ENCODE results near the gene UIMC1. TPM values are rescaled to one million over a fixed set of nuclear protein-coding genes. Genes with fewer than 3 reads are reported as not detected.
"Not testable (repeated sequence)": the region's sequence is repeated elsewhere in the genome, so short reads cannot be mapped to it uniquely, and the experiment has no call there.

Gene UIMC1
- 10 to 100 TPM; 40.2 to 96.1 (median 53.5) TPM for total RNA-seq
- 10 to 100 TPM; 18.0 to 22.3 (median 18.0) TPM for polyA plus RNA-seq

DNA sequence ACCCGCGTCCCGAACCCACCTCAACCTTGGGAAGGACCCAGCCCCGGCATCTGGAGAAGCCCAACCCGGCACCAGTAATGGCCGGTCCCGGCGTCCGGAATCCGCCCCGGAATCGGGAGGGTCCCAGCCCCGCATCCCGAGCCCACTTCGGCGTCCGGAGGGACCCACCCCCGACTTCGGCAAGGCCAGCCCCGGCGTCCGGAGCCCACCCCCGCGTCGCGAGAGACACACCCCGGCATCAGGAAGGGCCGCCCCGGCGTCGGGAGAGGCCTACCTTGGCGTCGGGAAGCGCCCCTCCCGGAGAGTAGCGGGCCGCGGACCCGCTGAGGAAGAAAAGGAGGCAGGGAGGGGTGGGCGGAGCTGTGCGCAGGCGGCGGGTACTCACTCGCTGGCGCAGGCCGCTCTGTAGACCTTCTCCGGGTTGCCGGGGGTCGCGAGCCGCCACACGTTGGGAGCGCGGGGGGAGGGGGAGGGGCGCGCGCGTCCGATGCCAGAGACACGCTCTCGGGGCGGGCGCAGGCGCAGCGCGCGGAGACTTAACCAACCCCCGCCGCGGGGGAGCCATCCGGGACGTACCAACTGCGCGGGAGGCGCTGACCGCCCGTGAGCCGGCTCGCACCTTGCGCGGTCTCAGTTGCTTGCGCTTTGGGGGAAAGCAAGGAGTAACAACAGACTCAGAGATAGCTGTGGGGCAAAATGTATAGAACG, at the start of gene UIMC1:
TSS of gene UIMC1 (minus strand) at position 515 of the 708 bp plus-strand sequence. CDS start 24,164 bp downstream, outside the sequence.
- DNase-seq: peak; percentile 95
- Histone ChIP-seq H3K9me3 (no peaks in the 10 kb centered on the region), H3K27ac (peak within 1 kb of the TSS; percentile 94 to 98 (median 98)), H3K27me3 (no peaks in the 10 kb centered on the region), H3K4me3 (peak within 1 kb of the TSS; percentile 86 to 96 (median 92)), H3K36me3 (no peaks in the 10 kb centered on the region), H3K4me1 (peaks cover 0 to 26% (median 19%) of the 10 kb centered on the region in 4 donors)
- intact Hi-C loops (cut with DNase I): no loop called here
- whole genome bisulfite sequencing, 2 donors: 0 to 1% methylated on average over 83 of the region's 83 CpGs
- TF ChIP-seq POLR2AphosphoS5 (IDR thresholded peaks at IDR 0.05) (peak; percentile 28 to 64 (median 61)), POLR2A (IDR thresholded peaks at IDR 0.05) (peak in 1 of 2 donors; percentile 31), EP300 (IDR thresholded peaks at IDR 0.05) (no peak)
- TF ChIP-seq, protein P1, sequence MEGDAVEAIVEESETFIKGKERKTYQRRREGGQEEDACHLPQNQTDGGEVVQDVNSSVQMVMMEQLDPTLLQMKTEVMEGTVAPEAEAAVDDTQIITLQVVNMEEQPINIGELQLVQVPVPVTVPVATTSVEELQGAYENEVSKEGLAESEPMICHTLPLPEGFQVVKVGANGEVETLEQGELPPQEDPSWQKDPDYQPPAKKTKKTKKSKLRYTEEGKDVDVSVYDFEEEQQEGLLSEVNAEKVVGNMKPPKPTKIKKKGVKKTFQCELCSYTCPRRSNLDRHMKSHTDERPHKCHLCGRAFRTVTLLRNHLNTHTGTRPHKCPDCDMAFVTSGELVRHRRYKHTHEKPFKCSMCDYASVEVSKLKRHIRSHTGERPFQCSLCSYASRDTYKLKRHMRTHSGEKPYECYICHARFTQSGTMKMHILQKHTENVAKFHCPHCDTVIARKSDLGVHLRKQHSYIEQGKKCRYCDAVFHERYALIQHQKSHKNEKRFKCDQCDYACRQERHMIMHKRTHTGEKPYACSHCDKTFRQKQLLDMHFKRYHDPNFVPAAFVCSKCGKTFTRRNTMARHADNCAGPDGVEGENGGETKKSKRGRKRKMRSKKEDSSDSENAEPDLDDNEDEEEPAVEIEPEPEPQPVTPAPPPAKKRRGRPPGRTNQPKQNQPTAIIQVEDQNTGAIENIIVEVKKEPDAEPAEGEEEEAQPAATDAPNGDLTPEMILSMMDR (IDR thresholded peaks at IDR 0.05): no peak

DNA sequence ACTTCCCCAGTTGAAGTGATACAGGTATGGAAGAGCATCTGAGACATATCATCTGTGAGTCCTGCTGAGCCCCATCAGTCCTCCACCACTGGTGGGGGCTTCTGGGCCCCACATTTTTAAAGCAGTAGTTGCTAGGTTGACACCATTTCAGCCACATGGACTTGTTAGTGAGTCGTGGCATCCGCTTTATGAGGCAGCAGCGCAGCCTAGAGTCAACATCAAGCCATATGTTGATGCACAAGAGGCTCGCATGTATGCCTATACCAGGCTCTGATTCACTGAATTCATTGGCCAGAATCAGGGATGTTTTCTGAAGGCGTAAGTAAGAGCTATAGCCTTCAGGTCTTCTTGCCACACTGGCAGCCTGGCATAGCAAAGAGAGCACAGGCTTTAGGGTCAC, 42.7 kb upstream of the UIMC1 start:
- no peaks in the 10 kb centered on the region for H3K4me1 ChIP-seq
- TF ChIP-seq EP300 (IDR thresholded peaks at IDR 0.05) (no peak), POLR2AphosphoS5 (IDR thresholded peaks at IDR 0.05) (no peak)
- TF ChIP-seq, protein P1 (IDR thresholded peaks at IDR 0.05): no peak
- no peaks in the 10 kb centered on the region for H3K27me3 ChIP-seq
- no peaks in the 10 kb centered on the region for H3K9me3 ChIP-seq
- no peak overlapping the region for H3K27ac ChIP-seq
- peaks cover 10 to 89% (median 22%) of the 10 kb centered on the region in 4 donors for H3K36me3 ChIP-seq
- WGBS, 2 donors: 90 to 92% methylated on average over 5 of the region's 5 CpGs
- no peak overlapping the region for H3K4me3 ChIP-seq
- intact Hi-C loops (cut with DNase I): no loop called here
- no peak for DNase-seq

DNA sequence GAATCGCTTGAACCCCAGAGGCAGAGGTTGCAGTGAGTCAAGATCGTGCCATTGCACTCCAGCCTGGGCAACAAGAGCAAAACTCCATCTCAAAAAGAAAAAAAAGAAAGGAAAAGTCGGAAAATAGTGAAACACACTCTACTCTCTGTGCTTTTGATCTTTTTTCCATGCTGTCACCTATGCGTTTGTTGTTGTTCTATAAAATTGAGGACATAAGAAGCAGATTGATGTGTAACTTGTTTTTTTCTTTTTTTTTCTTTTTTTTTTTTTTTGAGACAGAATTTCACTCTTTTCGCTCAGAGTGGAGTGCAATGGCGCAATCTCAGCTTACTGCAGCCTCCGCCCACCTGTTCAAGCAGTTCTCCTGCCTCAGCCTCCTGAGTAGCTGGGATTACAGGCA, 42.0 kb upstream of the UIMC1 start:
- intact Hi-C loops (cut with DNase I); DNase-seq; H3K27ac ChIP-seq; H3K27me3 ChIP-seq; H3K4me1 ChIP-seq; H3K4me3 ChIP-seq; H3K9me3 ChIP-seq: not testable (repeated sequence)
- peaks cover 10 to 89% (median 26%) of the 10 kb centered on the region in 4 donors for H3K36me3 ChIP-seq
- 95 to 97% methylated on average over 7 of the region's 7 CpGs for WGBS, 2 donors

DNA sequence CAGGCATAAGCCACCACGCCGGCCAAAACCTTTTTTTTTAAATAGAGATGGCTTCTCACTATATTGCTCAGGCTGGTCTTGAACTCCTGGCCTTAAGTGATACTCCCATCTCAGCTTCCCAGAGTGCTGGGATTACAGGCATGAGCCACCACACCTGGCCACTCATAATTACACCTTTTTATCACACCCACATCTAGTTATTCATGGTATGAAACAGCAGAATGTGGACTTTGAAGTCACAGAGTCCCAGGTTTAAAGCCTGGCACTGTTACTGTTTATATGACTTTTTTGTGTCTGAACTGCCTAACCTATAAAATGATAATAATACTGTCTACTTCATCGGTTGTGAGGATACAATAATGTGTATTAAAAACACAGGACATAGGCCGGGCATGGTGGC, 39.1 kb upstream of the UIMC1 start:
- TF ChIP-seq POLR2AphosphoS5 (IDR thresholded peaks at IDR 0.05) (no peak), POLR2A (IDR thresholded peaks at IDR 0.05) (no peak), EP300 (IDR thresholded peaks at IDR 0.05) (no peak)
- TF ChIP-seq, protein P1 (IDR thresholded peaks at IDR 0.05): no peak
- Histone ChIP-seq H3K36me3 (peaks cover 3 to 83% (median 34%) of the 10 kb centered on the region in 4 donors), H3K27me3 (no peaks in the 10 kb centered on the region), H3K4me1 (peaks cover 0 to 9% (median 8%) of the 10 kb centered on the region in 4 donors), H3K9me3 (no peaks in the 10 kb centered on the region), H3K4me3 (no peak overlapping the region), H3K27ac (no peak overlapping the region)
- 53 to 83% methylated on average over 4 of the region's 4 CpGs for WGBS, 2 donors
- no peak for DNase-seq
- intact Hi-C loops (cut with DNase I): no loop called here

DNA sequence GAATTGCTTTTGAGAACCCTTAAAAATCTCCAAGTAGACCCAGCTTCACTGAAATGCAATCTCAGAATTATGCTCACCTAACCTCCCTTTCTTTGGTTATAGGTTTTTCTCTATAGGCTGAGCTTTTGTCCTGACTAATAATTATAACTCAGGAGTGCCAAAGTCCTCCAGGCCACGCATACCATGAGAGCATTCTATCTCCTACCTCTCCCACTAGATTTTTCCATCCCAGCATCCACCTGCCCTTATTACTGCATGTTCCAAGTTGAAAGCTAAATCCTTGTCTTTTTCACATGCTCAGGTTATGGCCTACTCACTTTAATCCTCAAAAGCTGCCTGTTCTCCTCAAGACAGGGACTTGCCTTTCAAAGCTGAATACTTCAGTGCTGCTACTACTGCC, 38.1 kb upstream of the UIMC1 start:
- 84 to 87% methylated on average over 1 of the region's 1 CpG for WGBS, 2 donors
- no peak overlapping the region for H3K27ac ChIP-seq
- TF ChIP-seq POLR2AphosphoS5 (IDR thresholded peaks at IDR 0.05) (no peak), EP300 (IDR thresholded peaks at IDR 0.05) (no peak), POLR2A (IDR thresholded peaks at IDR 0.05) (no peak)
- TF ChIP-seq, protein P1 (IDR thresholded peaks at IDR 0.05): no peak
- H3K4me3 ChIP-seq: no peak overlapping the region
- no peaks in the 10 kb centered on the region for H3K27me3 ChIP-seq
- peaks cover 0 to 15% (median 11%) of the 10 kb centered on the region in 4 donors for H3K4me1 ChIP-seq
- no peaks in the 10 kb centered on the region for H3K9me3 ChIP-seq
- peaks cover 0 to 73% (median 33%) of the 10 kb centered on the region in 4 donors for H3K36me3 ChIP-seq
- intact Hi-C loops (cut with DNase I): no loop called here
- no peak for DNase-seq
